Measurements from ENCODE around the gene SUN1.
"Not testable (repeated sequence)": the region's sequence is repeated elsewhere in the genome, so short reads cannot be mapped to it uniquely, and the experiment has no call there.

Gene SUN1

GRCh38 chr7:832167-832967 is at the start of gene SUN1:
Gene SUN1, plus strand, starts transcription at chr7:832476. Its CDS starts 49 bp downstream, at chr7:832525.
- peak; percentile 30 to 68 for DNase-seq (ENCODE audit: low read depth in 1 of 2, low spot score in 1 of 2)

GRCh38 chr7:782718-783449 is 49.4 kb upstream of the SUN1 start:
- DNase-seq (ENCODE audit: low read depth in 1 of 2, low spot score in 1 of 2) = no peak

GRCh38 chr7:783556-784490 is 48.5 kb upstream of the SUN1 start:
- DNase-seq (ENCODE audit: low read depth in 1 of 2, low spot score in 1 of 2) = no peak

GRCh38 chr7:784971-785370 is 47.3 kb upstream of the SUN1 start:
- DNase-seq (ENCODE audit: low read depth in 1 of 2, low spot score in 1 of 2) = no peak

- DNase-seq (ENCODE audit: low read depth in 1 of 2, low spot score in 1 of 2) = no peak
These were observed 46.9 kb upstream of the SUN1 start for GRCh38 chr7:785416-785815.

GRCh38 chr7:786472-787255 is 45.6 kb upstream of the SUN1 start:
- DNase-seq (ENCODE audit: low read depth in 1 of 2, low spot score in 1 of 2) = peak; percentile 43 to 62

GRCh38 chr7:787332-788240 is 44.7 kb upstream of the SUN1 start:
- DNase-seq (ENCODE audit: low read depth in 1 of 2, low spot score in 1 of 2) = no peak

- DNase-seq (ENCODE audit: low read depth in 1 of 2, low spot score in 1 of 2) = no peak
These were observed 40.8 kb upstream of the SUN1 start for GRCh38 chr7:791519-791918.

GRCh38 chr7:794207-794606 is 38.1 kb upstream of the SUN1 start:
- no peak for DNase-seq (ENCODE audit: low read depth in 1 of 2, low spot score in 1 of 2)

GRCh38 chr7:794671-795329 is 37.5 kb upstream of the SUN1 start:
- no peak for DNase-seq (ENCODE audit: low read depth in 1 of 2, low spot score in 1 of 2)

GRCh38 chr7:796434-797169 is 35.7 kb upstream of the SUN1 start:
- not testable (repeated sequence) for DNase-seq (ENCODE audit: low read depth in 1 of 2, low spot score in 1 of 2)

- no peak for DNase-seq (ENCODE audit: low read depth in 1 of 2, low spot score in 1 of 2)
These were observed 33.3 kb upstream of the SUN1 start for GRCh38 chr7:798921-799470.

GRCh38 chr7:800692-801091 is 31.6 kb upstream of the SUN1 start:
- no peak for DNase-seq (ENCODE audit: low read depth in 1 of 2, low spot score in 1 of 2)

- DNase-seq (ENCODE audit: low read depth in 1 of 2, low spot score in 1 of 2) = not testable (repeated sequence)
These were observed 30.9 kb upstream of the SUN1 start for GRCh38 chr7:801351-801750.

GRCh38 chr7:801940-802381 is 30.3 kb upstream of the SUN1 start:
- no peak for DNase-seq (ENCODE audit: low read depth in 1 of 2, low spot score in 1 of 2)

GRCh38 chr7:802500-803242 is 29.6 kb upstream of the SUN1 start:
- DNase-seq (ENCODE audit: low read depth in 1 of 2, low spot score in 1 of 2) = no peak

- no peak for DNase-seq (ENCODE audit: low read depth in 1 of 2, low spot score in 1 of 2)
These were observed 29.0 kb upstream of the SUN1 start for GRCh38 chr7:803243-803635.
